A549 (cell line): ENCODE data around the gene SLC38A4.

ENCODE experiments used
- CEBPB ChIP-seq, 2 experiments: fragments of >200 bp in 1 of 2; sonication (Bioruptor Twin) in 1 of 2; formaldehyde crosslinking in 1 of 2; IDR thresholded peaks; 2 replicates each; pipeline ENCODE4 v1.6.1; 2012 to 2016
- CTCF ChIP-seq: fragments of >200 bp; sonication (Bioruptor Twin); formaldehyde crosslinking; IDR thresholded peaks from 3 replicates; pipeline ENCODE4 v1.5.1; 2016
- E2F6 ChIP-seq: IDR thresholded peaks from 2 replicates; pipeline ENCODE4 v1.6.1; 2012; ENCODE audit warnings: low read depth, borderline replicate concordance
- ELK1 ChIP-seq: fragments of 150-350 bp; IDR thresholded peaks from 2 replicates; pipeline ENCODE4 v1.6.1; 2014; ENCODE audit warnings: low read depth, mild to moderate bottlenecking, low read length
- GATA3 ChIP-seq: IDR thresholded peaks from 2 replicates; pipeline ENCODE4 v1.6.1; 2012; ENCODE audit warnings: borderline replicate concordance
- POLR2A ChIP-seq: IDR thresholded peaks from 2 replicates; pipeline ENCODE4 v1.6.1; 2012; ENCODE audit warnings: mild to moderate bottlenecking, low read length
- USF2 ChIP-seq: fragments of 450-650 bp; IDR thresholded peaks from 2 replicates; pipeline ENCODE4 v1.6.1; 2014; ENCODE audit warnings: antibody characterized with exemption

GRCh38 chr12:46832130-46832704, 6.4 kb upstream of the SLC38A4 start:
- TF ChIP-seq POLR2A (no peak), CTCF (no peak), E2F6 (no peak), USF2 (no peak), GATA3 (no peak), ELK1 (no peak), CEBPB (IDR thresholded peaks at IDR 0.05) (no peak)
